K562 (cell line): ENCODE data around the gene ASIC3. TPM values are rescaled to one million over a fixed set of nuclear protein-coding genes. Genes with fewer than 3 reads are reported as not detected.
A peak's percentile ranks its signal among the peaks of the same experiment; 100 is the strongest.

Source experiments
- CHAMP1 ChIP-seq: fragments of 450-650 bp; IDR thresholded peaks from 2 replicates; pipeline ENCODE4 v1.6.1; 2016; ENCODE audit warnings: mild to moderate bottlenecking
- IFI16 ChIP-seq: fragments of 250-450 bp; sonication (Bioruptor Pico); IDR thresholded peaks from 2 replicates; pipeline ENCODE4 v2.1.2; 2022; ENCODE audit warnings: mild to moderate bottlenecking, inconsistent platforms
- MCM7 ChIP-seq, 2 experiments: fragments of 450-650 bp; IDR thresholded peaks; 2 replicates each; pipeline ENCODE4 v1.6.1; 2016 to 2018
- MEF2A ChIP-seq: IDR thresholded peaks from 2 replicates; pipeline ENCODE4 v1.6.1; 2011; ENCODE audit warnings: low read depth, mild to moderate bottlenecking, low read length, moderate library complexity; ENCODE audit not compliant: control insufficient read depth
- MLLT1 ChIP-seq, 2 experiments: fragments of 450-650 bp; IDR thresholded peaks; 2 replicates each; pipeline ENCODE4 v1.6.1; 2016
- MTA3 ChIP-seq: fragments of 450-650 bp; formaldehyde crosslinking; IDR thresholded peaks from 2 replicates; pipeline ENCODE4 v1.6.1; 2017; ENCODE audit warnings: mild to moderate bottlenecking, borderline replicate concordance
- NCOA1 ChIP-seq: fragments of 450-650 bp; IDR thresholded peaks from 2 replicates; pipeline ENCODE4 v1.6.1; 2016; ENCODE audit warnings: low read depth
- NFE2 ChIP-seq: IDR thresholded peaks from 2 replicates; pipeline ENCODE4 v1.6.1; 2014; ENCODE audit warnings: antibody characterized with exemption, low read depth
- NR2F6 ChIP-seq: fragments of 450-650 bp; formaldehyde crosslinking; IDR thresholded peaks from 2 replicates; pipeline ENCODE4 v1.4.0; 2020; ENCODE audit warnings: mild to moderate bottlenecking
- RBFOX2 ChIP-seq: fragments of 200-400 bp; formaldehyde crosslinking; IDR thresholded peaks from 2 replicates; pipeline ENCODE4 v1.6.1; 2017; ENCODE audit warnings: low read depth, mild to moderate bottlenecking, low read length, moderate library complexity
- SIN3A ChIP-seq, 2 experiments: fragments of 150-350 bp in 1 of 2; IDR thresholded peaks; 2 replicates each; pipeline ENCODE4 v1.6.1; 2011 to 2016; ENCODE audit warnings: borderline replicate concordance in 2 of 2, low read depth in 2 of 2, low read length in 2 of 2, mild to moderate bottlenecking in 2 of 2, moderate library complexity in 2 of 2; ENCODE audit not compliant: control insufficient read depth in 1 of 2
- SMARCC2 ChIP-seq: fragments of 450-650 bp; IDR thresholded peaks from 2 replicates; pipeline ENCODE4 v1.6.1; 2017; ENCODE audit warnings: antibody characterized with exemption, moderate library complexity, mild to moderate bottlenecking, low read depth
- ZC3H4 ChIP-seq: sonication (generic); formaldehyde crosslinking; IDR thresholded peaks from 2 replicates; pipeline ENCODE4 v1.9.0; 2021; ENCODE audit warnings: missing genetic modification reagents, borderline replicate concordance
- ZNF197 ChIP-seq: fragments of 200-800 bp; sonication (Bioruptor generic); IDR thresholded peaks from 2 replicates; pipeline ENCODE4 v1.6.1; 2016; ENCODE audit warnings: low read depth, missing genetic modification characterization, missing compliant biosample characterization
- ZNF707 ChIP-seq: fragments of 250-450 bp; sonication (Bioruptor Pico); conservative IDR thresholded peaks from 2 replicates; pipeline ENCODE4 v1.8.0; 2022; ENCODE audit warnings: inconsistent platforms, mild to moderate bottlenecking, moderate library complexity
- ZNF717 ChIP-seq: fragments of 250-450 bp; sonication (Bioruptor Pico); IDR thresholded peaks from 2 replicates; pipeline ENCODE4 v1.5.0; 2021
- ZSCAN29 ChIP-seq: fragments of 450-650 bp; IDR thresholded peaks from 2 replicates; pipeline ENCODE4 v1.6.1; 2017
- polyA plus RNA-seq, 8 experiments: library from polyadenylated mRNA; depleted of rRNA in 4 of 8; stranded (reverse) in 5 of 8; unstranded in 3 of 8; fragments of >200 nt; fragmentation: Nextera tagmentation in 2 of 8; fragmentation: Illumina TruSeq in 1 of 8; extraction: Ambion mirVana in 2 of 8; extraction: Trizol in 1 of 8; gene quantifications; 2 replicates each; pipeline versions ENCODE4 v1.2.1 to v1.2.3, GENCODE V29; 2011 to 2014; ENCODE audit warnings: inconsistent platforms in 1 of 8, missing spikeins in 1 of 8
- total RNA-seq, 7 experiments: library from RNA; depleted of rRNA in 6 of 7; stranded (reverse); fragments of >200 nt in 6 of 7; fragmentation: Illumina TruSeq in 2 of 7; extraction: Trizol in 2 of 7; gene quantifications; 2 replicates each; pipeline versions ENCODE4 v1.2.1 to v1.2.3, GENCODE V29; 2011 to 2021; ENCODE audit warnings: low replicate concordance in 1 of 7

The ASIC3 gene
- total and polyA plus RNA-seq, 9 of the 15 experiments (the other 6 are each of a cell fraction or from before 2014, with no cell fraction given), result 0.11 to 5.0 (median 0.87) TPM

GRCh38 chr7:151028131-151028947, 20.0 kb upstream of the ASIC3 start, which contains the start of gene ABCB8 (continued):
- TF ChIP-seq CHAMP1 (no peak), SMARCC2 (no peak), MCM7 (IDR thresholded peaks at IDR 0.05) (no peak), ZSCAN29 (no peak), MTA3 (peak; percentile 66), ZNF707 (CRISPR knock-in tag) (no peak), IFI16 (CRISPR knock-in tag) (no peak), NFE2 (no peak), NCOA1 (no peak), ZNF717 (CRISPR knock-in tag) (no peak), RBFOX2 (peak; percentile 91), ZC3H4 (no peak), ZNF197 (CRISPR knock-in tag) (peak; percentile 96), MLLT1 (IDR thresholded peaks at IDR 0.05) (peak in 1 of 2 experiments; percentile 97; a peak in 2 of 4 replicates), SIN3A (IDR thresholded peaks at IDR 0.05; ENCODE audit: borderline replicate concordance in 2 of 2, control insufficient read depth in 1 of 2, low read depth in 2 of 2, low read length in 2 of 2) (peak; percentile 95), NR2F6 (CRISPR knock-in tag) (no peak), MEF2A (peak; percentile 62; the same call in 1 of the 2 replicates)
